Type B pancreatic cell (in vitro differentiated cells): ENCODE measurements around the gene XYLT1. TPM values are rescaled to one million over a fixed set of nuclear protein-coding genes. Genes with fewer than 3 reads are reported as not detected.

Source experiments
- DNase-seq: peaks from one replicate; pipeline ENCODE4 v3.0.0; 2021; ENCODE audit warnings: mixed read lengths; ENCODE audit not compliant: unreplicated experiment; ENCODE audit errors: extremely low spot score
- H3K27ac Mint-ChIP-seq: 2 replicates; pipeline ENCODE4 v1.8.0; 2021; ENCODE audit warnings: mild to moderate bottlenecking, mixed read lengths
- H3K27me3 Mint-ChIP-seq: 2 replicates; pipeline ENCODE4 v1.8.0; 2021; ENCODE audit warnings: mixed read lengths
- H3K36me3 Mint-ChIP-seq: 2 replicates; pipeline ENCODE4 v1.8.0; 2021; ENCODE audit warnings: mixed read lengths
- H3K4me1 Mint-ChIP-seq: one replicate; pipeline ENCODE4 v1.8.0; 2021; ENCODE audit warnings: mixed read lengths; ENCODE audit not compliant: unreplicated experiment
- H3K4me3 Mint-ChIP-seq: 2 replicates; pipeline ENCODE4 v1.8.0; 2021; ENCODE audit warnings: mild to moderate bottlenecking, mixed read lengths
- H3K9me3 Mint-ChIP-seq: 2 replicates; pipeline ENCODE4 v1.8.0; 2021; ENCODE audit warnings: mixed read lengths
- total RNA-seq: library from RNA; stranded (reverse); gene quantifications from 2 replicates; pipeline ENCODE4 v1.2.1, GENCODE V29; 2021; ENCODE audit warnings: low replicate concordance
- TF ChIP-seq, protein P1 (sequence below): fragments of 200-600 bp; sonication (generic); conservative IDR thresholded peaks from 2 replicates; pipeline ENCODE4 v1.5.0; 2021; ENCODE audit warnings: antibody characterized with exemption, mild to moderate bottlenecking

XYLT1 gene
- total RNA-seq, 1 donor from 2014 or later, result 14.9 TPM

DNA sequence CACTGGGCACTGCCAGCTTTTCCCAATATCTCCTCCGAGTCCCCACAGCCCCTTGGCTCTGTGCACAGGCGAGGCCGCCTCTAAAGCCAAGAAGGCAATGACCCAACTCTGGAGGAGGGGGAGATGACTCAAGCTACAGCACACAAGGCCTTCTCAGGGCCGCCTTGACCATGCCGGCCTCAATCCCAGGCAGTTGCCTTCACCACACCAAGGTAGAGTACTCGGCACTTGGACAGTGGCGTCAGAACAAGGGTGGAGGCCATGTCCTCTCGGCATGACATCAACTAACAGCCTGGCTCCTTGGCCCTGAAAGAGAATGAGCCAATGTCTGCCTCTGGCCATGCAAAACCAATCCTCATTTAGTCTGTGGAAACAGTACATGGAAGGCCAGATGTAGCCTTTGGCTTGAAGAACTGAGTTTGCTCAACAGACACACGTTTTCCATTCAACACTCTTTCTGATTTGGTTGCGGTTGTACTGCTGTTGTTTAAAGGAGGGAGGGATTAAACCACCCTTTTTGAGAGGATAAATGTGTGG lies 139.6 kb downstream of the XYLT1 start:
- H3K36me3 Mint-ChIP-seq, result no peaks in the 10 kb centered on the region
- peaks cover 25% of the 10 kb centered on the region for H3K4me1 Mint-ChIP-seq
- H3K27ac Mint-ChIP-seq, result no peak overlapping the region

DNA sequence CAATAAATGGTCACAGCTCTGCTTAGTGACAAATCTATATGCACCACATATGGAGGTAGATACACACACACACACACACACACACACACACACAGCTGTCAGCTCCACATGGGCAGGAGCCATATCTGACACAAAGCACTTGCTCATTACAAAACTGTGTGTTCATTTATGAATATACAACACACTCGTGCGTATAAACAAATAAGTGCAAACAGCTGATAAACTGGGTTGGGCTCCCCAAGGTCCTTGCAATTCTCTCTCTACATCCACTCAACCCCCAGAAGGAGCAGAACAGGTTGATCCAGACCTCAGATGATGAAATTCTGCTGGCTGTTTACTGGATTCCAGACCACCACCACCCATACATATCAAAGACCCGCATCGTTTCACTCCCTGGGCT lies 140.7 kb downstream of the XYLT1 start:
- no peaks in the 10 kb centered on the region for H3K36me3 Mint-ChIP-seq
- no peak overlapping the region for H3K4me3 Mint-ChIP-seq
- H3K27ac Mint-ChIP-seq, result no peak overlapping the region
- TF ChIP-seq, protein P1, sequence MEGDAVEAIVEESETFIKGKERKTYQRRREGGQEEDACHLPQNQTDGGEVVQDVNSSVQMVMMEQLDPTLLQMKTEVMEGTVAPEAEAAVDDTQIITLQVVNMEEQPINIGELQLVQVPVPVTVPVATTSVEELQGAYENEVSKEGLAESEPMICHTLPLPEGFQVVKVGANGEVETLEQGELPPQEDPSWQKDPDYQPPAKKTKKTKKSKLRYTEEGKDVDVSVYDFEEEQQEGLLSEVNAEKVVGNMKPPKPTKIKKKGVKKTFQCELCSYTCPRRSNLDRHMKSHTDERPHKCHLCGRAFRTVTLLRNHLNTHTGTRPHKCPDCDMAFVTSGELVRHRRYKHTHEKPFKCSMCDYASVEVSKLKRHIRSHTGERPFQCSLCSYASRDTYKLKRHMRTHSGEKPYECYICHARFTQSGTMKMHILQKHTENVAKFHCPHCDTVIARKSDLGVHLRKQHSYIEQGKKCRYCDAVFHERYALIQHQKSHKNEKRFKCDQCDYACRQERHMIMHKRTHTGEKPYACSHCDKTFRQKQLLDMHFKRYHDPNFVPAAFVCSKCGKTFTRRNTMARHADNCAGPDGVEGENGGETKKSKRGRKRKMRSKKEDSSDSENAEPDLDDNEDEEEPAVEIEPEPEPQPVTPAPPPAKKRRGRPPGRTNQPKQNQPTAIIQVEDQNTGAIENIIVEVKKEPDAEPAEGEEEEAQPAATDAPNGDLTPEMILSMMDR, result no peak
- H3K27me3 Mint-ChIP-seq, result no peaks in the 10 kb centered on the region
- H3K9me3 Mint-ChIP-seq, result no peaks in the 10 kb centered on the region
- DNase-seq, result no peak
- H3K4me1 Mint-ChIP-seq, result peaks cover 17% of the 10 kb centered on the region

More for the DNA sequence above, 139.6 kb downstream of the XYLT1 start:
- no peaks in the 10 kb centered on the region for H3K27me3 Mint-ChIP-seq
- no peak overlapping the region for H3K4me3 Mint-ChIP-seq
- no peaks in the 10 kb centered on the region for H3K9me3 Mint-ChIP-seq
- TF ChIP-seq, protein P1, result no peak
- DNase-seq, result no peak

DNA sequence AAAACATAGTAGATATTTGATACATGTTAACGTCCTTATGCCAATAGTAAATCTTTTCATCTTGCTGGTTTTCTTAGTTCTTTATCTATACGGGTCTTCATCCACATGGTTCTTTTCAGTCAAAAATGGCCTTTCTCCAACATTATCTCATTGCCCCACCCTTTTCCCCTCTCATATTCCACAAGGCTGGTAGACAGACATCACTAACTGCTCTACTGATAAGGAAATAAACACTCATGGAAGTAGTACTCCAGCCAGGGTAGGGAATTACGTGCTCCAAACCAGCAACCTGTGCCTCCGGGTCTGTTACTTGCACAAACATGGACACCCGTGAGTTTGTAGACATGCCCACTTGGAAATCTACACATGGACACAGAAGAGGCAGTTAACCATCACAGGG lies 141.4 kb downstream of the XYLT1 start:
- Mint-ChIP-seq H3K36me3 (no peaks in the 10 kb centered on the region), H3K4me3 (no peak overlapping the region)

DNA sequence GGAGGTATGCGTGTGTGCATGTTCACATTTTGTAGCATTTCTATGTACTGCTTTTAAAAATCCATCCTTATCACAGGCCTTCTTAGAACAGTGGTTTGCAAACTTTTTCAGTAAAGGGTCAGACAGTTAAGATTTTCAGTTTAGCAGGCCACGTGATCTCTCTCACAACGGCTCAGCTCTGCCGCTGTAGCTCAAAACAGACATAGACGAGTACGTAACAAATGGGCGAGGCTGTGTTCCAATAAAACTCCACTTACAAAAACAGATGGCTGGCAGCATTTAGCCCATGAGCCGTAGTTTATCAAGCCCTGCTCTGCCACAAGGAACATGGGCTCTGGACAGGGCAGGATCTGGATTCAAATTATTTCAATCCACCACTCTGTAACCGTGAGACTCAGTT lies 141.8 kb downstream of the XYLT1 start:
- no peaks in the 10 kb centered on the region for H3K9me3 Mint-ChIP-seq
- H3K4me1 Mint-ChIP-seq, result peaks cover 12% of the 10 kb centered on the region
- no peak overlapping the region for H3K4me3 Mint-ChIP-seq
- TF ChIP-seq, protein P1, result no peak
- H3K36me3 Mint-ChIP-seq, result no peaks in the 10 kb centered on the region
- no peaks in the 10 kb centered on the region for H3K27me3 Mint-ChIP-seq
- no peak for DNase-seq
- no peak overlapping the region for H3K27ac Mint-ChIP-seq

More for the DNA sequence above, 141.4 kb downstream of the XYLT1 start:
- Mint-ChIP-seq H3K27ac (no peak overlapping the region), H3K4me1 (peaks cover 15% of the 10 kb centered on the region), H3K9me3 (no peaks in the 10 kb centered on the region), H3K27me3 (no peaks in the 10 kb centered on the region)
- TF ChIP-seq, protein P1, result no peak
- DNase-seq, result no peak

DNA sequence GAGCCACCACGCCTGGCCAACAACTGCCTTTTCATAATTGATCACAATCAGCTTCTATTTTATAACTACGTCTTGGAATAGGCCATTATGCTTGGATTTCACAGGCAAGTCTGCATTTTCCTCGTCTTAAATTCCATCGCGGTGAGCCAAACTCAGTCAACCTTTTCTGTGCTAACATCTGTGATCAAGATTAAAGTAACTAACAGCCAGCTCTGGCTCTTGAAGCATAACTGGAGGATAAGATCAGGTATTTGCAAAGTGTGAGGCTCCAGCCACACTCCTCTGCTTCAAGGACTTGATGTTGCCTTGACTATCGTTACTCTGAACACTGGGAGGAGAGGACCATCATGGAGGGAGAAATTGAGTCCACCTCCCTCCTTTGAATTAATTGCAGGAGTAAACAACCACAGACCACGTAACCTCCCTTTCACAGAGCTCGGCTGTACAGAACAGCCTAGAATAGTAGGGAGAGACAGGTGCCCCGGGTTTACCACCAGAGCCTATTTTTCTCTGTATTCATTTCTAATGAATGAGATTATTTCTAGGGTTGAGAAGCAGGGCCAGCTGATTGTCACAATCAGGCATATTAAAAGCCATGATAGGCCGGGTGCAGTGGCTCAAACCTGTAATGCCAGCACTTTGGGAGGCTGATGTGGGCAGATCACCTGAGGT lies 143.0 kb downstream of the XYLT1 start:
- no peaks in the 10 kb centered on the region for H3K9me3 Mint-ChIP-seq
- H3K4me3 Mint-ChIP-seq, result no peak overlapping the region
- H3K36me3 Mint-ChIP-seq, result no peaks in the 10 kb centered on the region
- no peaks in the 10 kb centered on the region for H3K27me3 Mint-ChIP-seq
- TF ChIP-seq, protein P1, result no peak
- H3K27ac Mint-ChIP-seq, result no peak overlapping the region
- no peak for DNase-seq
- H3K4me1 Mint-ChIP-seq, result peaks cover 12% of the 10 kb centered on the region
